GM19023 (cell line): ENCODE data around the gene CEP68.
"Not testable (repeated sequence)": the region's sequence is repeated elsewhere in the genome, so short reads cannot be mapped to it uniquely, and the experiment has no call there.

ENCODE experiments used
- ATAC-seq: cut with Tn5 transposase; IDR thresholded peaks from one replicate; pipeline ENCODE4 v1.9.1; 2021; ENCODE audit warnings: mild to moderate bottlenecking, moderate library complexity; ENCODE audit not compliant: unreplicated experiment

The CEP68 gene, protein sequence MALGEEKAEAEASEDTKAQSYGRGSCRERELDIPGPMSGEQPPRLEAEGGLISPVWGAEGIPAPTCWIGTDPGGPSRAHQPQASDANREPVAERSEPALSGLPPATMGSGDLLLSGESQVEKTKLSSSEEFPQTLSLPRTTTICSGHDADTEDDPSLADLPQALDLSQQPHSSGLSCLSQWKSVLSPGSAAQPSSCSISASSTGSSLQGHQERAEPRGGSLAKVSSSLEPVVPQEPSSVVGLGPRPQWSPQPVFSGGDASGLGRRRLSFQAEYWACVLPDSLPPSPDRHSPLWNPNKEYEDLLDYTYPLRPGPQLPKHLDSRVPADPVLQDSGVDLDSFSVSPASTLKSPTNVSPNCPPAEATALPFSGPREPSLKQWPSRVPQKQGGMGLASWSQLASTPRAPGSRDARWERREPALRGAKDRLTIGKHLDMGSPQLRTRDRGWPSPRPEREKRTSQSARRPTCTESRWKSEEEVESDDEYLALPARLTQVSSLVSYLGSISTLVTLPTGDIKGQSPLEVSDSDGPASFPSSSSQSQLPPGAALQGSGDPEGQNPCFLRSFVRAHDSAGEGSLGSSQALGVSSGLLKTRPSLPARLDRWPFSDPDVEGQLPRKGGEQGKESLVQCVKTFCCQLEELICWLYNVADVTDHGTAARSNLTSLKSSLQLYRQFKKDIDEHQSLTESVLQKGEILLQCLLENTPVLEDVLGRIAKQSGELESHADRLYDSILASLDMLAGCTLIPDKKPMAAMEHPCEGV

DNA sequence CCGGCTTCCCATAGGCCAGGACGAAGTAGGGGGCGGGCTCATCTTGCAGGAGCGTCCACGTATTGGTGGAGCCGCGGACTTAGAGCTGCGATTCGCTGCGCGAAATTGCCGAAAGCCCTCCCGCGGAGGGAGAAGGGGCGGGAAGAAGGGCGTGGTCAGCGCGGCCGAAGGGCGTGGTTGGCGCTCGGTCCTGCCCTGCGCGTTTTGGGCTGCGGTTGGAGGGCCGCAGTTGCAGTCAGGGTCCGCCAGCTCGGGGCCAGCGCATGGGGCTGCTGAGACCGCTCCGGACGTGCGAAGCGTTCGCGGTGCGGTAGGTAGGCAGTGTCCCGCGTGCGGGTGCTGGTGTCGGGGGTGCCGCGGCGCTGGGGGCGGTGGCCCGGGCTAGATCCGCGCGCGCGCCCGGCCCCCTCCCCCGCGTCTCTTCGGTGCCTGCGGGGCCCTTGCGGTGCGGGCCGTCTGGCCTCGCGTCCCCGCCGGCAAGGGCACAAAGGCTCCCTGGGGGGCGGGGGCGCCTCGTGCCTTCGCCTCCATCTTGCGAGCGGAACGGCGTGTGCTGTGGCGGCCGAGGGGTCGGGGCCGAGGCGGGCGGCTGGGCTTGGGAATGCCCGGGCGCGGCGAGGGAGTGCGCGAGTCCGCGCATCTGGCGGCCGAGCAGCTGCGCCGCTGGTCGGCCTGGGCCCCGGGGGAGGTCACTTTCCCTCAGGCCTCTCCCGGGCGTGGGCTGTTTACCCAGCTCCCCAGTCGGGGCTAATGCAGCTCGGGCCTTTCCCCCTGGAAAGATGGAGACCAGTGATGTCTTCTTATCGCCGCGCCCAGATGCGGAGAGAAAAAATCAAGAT lies at the start of gene CEP68:
TSS of gene CEP68 (plus strand) at position 202 of the 839 bp plus-strand sequence. CDS start 13,029 bp downstream, outside the sequence.
- peak; percentile 86 for ATAC-seq

DNA sequence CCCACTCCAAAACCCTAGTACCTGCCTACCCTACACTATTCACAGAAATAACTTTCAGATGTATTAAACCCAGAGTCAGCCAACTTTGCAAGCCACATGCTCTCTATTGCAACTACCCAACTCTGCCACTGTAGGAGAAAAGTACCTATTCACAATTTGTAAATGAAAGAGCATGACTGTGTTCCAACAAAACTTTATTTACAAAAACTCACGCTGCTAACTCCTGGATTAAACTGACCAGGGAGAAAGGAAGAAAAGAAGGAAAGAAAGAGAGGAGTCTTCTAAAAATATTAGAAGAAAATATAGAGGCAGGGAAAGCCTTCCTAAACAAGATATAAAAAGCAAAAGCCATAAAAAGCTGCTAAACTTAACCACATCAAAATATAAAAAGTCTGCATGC lies 42.4 kb upstream of the CEP68 start:
- ATAC-seq, result no peak

DNA sequence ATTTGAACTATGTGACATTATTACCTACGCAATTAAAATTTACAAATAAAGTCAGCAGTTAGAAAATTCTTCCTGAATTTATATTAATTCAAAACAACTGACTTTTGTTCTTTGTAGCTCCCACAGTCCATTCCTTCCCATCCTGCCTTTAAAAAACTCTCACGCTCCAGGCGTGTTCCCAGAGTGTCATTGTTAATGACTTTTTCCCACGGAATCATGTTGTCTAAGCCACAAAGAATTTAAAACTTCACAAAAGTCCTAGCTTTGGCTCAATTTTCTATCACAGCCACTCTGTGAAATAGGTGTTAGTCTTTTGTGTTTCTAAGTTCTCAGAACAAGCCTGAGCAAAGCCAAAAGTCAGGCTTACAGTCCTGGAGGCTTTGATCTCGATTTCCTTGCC lies 40.5 kb upstream of the CEP68 start:
- ATAC-seq, result no peak

DNA sequence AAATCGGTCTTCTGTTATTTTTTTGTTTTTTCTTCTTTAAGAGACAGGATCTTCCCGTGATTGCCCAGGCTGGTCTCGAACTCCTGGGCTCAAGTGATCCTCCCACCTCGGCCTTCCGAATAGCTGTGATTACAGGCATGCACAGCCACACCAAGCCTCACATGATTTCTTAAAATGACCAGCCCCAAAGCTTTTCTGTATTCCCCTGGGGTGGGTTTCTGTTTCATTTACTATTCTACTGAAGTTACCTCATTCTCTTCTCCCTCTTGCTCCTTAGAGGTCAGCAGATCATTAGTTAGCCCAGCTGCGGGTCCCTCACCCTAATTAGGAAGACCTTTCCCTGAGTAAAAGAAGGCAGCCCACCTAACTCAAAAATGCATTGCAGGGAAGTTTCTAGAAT lies 39.4 kb upstream of the CEP68 start:
- ATAC-seq, result no peak

DNA sequence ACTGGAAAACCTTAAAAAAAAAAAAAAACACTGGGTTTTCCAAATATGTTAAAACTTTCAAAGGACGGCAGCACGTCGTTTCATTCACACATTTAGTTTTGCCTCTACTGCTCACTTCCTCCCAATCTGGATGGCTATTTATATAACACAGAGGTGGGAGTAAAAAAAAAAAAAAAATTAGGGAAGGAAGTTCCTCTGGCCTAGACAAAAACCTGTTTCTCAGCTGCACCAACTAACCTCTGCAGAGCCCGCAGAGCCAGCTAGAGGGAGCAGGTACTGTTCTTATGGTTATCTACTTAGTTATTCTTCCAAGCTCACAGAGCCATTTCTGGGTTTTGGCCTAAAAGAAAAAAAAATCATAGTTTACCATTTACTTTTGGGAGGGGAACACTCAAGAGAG lies 38.9 kb upstream of the CEP68 start:
- no peak for ATAC-seq

DNA sequence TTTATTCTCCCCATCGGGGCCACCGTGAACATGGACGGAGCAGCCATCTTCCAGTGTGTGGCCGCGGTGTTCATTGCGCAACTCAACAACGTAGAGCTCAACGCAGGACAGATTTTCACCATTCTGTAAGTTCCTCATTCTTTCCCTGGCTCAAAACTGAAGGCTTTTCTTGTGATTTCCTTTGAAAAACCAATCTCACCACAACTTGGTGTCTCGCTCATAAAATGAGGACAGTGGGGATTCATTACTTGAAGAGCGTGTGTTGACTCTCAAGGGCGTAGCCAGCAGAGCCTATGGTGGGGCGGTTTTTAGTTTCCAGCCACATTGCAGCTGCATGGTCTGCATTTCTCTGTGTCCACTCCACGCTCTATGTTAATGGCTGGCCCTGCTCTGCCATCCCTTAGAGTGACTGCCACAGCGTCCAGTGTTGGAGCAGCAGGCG lies 38.1 kb upstream of the CEP68 start:
- no peak for ATAC-seq

DNA sequence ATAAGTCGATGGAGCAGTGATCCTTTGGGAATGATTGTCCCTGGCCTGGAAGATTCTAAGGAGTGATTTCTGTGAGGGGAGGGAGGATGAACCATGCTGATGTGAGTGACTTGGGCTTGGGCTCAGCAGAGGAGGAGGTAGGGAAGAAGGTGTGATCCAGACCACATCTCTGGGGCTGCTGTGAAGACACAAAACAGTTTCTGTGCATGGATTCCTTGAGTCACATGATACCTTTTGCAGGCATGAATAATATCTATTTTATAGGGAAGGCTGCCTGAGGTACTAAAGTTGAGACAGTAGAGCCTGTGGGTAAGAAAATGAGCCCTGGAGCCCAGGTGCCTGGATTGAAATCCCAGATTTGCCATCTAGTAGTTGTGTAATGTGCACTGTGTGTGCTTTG lies 37.2 kb upstream of the CEP68 start:
- ATAC-seq, result no peak

DNA sequence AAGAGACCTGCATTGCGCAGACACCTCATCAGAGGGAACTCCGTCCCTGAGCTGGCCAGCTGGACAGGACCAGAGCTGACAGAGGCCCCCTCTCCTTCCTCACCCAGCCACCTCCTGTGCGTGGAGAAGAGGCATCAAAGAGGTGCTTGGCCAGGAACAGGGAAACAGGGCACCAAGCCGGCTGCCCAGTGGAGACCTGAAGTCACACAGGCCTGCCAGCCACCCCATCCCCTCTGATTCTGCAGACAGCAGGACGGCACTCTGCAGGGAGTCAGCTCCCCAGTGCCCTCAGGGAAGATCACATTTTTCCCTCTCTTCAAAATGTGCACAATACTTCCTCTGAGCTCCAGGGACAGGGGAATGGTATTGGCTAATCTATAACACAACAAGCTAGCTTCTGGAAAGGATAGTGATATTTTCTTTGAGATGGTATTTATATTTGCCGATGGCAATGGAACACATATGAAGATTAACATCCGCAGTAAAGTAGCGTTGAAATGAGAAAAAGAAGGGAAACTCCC lies 36.5 kb upstream of the CEP68 start:
- ATAC-seq, result no peak

DNA sequence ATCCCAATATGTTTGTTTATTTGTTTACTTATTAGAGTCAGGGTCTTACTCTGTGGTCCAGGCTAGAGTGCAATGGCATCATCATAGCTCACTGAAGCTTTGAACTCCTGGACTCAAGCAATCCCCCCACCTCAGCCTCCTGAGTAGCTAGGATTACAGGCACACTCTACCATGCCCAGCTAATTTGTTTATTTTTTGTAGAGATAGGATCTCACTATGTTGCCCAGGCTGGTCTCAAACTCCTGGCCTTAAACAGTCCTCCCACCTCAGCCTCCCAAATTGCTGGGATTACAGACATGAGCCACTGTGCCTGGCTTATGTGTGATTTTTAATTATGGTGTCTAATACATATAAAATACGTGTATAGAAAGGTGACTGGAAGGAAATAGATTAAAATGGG lies 36.0 kb upstream of the CEP68 start:
- ATAC-seq, result not testable (repeated sequence)

DNA sequence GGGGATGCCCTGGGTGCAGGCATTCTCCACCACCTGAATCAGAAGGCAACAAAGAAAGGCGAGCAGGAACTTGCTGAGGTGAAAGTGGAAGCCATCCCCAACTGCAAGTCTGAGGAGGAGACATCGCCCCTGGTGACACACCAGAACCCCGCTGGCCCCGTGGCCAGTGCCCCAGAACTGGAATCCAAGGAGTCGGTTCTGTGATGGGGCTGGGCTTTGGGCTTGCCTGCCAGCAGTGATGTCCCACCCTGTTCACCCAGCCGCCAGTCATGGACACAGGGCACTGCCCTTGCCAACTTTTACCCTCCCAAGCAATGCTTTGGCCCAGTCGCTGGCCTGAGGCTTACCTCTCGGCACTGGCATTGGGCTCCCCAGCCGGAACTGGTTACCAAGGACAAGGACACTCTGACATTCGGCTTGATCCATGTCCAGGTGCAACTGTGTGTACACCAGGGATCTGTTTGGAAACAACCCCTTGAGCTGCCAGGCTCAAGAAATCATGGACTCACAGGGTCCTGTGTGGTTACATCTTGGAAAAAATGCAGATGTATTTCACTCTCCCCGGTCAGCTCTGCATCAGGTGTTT lies 35.2 kb upstream of the CEP68 start:
- no peak for ATAC-seq

DNA sequence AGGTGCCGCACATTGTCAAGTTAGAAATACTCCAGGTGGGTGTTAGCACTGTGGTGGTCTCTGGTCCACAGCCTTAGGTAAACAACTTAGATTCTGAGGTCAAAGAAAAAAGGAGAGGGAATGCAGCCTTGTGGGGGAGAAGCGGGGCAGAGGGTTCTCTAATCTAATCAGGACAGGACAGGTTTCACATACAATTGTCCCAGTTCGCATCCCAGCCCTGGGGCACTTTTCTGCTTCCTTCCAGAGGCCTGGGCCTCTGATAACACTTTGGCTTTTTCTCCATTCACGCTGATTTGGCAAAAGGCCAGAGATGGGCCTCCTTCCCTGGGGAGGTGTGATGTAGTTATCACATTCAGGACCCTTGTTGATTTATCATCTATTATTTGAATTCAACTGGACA lies 34.5 kb upstream of the CEP68 start:
- no peak for ATAC-seq

DNA sequence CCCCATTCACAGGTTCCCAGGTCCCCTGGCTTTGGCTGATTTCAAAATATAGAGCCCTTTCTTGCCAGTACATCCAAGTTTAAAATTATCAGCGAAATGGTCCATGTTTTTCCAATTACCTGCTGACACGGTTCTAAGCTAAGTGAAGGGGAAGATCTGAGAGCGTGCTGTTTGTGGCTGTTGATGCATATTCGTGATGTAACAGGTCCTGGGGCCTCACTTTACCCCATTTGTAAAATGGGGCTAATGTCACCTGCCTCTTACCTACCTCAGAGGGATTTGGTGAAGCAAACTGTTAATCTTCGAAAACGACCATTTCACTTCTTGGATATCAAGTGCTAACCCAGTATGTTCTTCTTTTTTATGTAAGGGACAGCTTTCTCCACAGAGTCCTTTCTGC lies 34.0 kb upstream of the CEP68 start:
- no peak for ATAC-seq

DNA sequence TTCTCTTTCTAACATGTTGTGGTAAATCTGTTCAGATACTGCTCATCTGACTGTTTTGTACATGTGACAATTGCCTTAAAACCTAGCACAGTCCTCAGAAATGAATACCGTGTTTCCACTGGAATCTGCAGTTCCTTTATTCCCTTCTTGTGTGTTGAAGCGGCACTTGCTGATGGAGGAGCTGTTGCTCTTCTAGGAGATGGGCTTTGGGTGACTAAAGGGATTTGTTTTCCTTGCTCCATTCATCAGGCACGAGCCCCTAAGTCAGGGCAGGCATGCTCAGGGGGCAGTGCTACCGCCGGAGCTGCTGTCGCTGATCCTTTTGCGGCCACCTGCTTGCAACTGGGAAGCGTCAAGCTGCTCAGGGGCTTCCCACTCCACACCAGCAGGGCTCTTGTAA lies 32.5 kb upstream of the CEP68 start:
- no peak for ATAC-seq

DNA sequence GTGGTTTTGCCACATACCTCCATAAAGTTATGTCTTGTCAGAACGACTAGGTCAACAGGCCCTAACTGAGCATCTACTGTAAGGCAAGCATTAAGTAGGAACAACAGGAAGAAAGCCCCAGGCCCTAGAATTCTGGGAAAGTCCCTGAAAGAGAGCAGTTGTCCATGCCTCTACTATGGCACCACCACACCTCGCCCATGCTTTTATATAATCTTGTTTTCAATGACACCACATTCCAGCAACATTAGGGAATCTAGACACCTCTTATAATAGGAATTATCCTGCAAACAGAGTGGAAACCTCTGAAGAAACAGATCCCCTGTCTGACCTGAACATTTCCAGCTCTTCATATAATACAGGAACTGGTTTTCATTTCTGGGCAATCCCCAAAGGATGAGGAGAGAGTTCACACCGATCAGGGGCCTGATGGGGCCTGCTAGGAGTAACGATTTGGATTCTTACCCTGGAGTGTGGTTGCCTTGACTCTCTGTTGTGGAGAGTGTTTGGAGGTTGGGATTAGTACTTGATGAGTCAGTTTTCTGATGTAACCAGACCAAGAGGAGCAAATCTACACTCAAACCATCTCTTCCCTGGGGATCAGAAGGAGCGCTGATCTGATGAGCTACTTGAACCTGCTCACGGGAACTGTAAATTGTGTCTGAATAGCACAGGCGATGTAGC lies 31.9 kb upstream of the CEP68 start:
- no peak for ATAC-seq

DNA sequence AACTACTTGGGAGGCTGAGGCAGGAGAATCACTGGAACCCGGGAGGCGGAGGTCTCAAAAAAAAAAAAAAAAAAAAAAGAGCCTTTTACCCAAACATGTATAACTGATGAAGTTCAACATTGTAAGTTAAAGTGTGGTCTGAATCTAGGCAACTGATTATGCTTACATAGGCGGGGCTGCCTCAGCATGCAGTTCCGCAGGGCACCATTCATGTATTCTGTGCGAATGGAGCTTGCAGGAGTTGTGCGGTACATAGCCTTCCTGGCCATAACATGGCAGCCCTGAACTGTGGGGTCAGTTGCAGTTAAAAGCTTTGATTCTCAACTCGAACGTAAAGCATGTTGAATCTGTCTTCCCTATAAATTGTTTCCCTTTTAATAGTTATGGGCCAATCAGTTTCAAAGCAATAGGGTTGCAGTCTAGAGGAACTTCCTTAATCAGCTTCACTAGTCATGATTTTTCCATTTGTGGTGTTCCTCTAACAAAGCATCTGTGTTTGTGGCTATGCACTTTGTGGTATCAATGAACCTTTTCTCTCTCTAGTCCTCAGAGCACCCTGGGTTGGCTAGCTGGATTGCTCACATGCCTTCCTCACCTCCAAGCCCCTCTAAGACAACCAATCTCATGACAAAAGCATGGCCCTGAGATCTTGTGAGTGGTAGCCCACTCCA lies 30.6 kb upstream of the CEP68 start:
- ATAC-seq, result no peak

DNA sequence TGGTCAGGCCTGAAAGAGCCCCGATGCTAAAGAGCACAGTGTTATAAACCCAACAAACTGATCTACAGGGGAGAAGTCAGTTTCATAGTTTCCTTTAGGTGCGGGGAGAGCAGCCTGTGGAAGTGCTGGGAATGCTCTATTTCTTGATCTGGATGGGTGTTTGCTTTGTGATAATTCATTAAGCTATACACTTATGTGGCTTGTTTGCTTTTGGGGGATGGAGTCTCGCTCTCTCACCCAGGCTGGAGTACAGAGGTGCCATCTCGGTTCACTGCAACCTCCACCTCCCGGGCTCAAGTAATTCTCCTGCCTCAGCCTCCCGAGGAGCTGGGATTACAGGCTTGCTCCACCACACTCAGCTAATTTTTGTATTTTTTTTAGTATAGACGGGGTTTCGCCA lies 30.1 kb upstream of the CEP68 start:
- no peak for ATAC-seq

DNA sequence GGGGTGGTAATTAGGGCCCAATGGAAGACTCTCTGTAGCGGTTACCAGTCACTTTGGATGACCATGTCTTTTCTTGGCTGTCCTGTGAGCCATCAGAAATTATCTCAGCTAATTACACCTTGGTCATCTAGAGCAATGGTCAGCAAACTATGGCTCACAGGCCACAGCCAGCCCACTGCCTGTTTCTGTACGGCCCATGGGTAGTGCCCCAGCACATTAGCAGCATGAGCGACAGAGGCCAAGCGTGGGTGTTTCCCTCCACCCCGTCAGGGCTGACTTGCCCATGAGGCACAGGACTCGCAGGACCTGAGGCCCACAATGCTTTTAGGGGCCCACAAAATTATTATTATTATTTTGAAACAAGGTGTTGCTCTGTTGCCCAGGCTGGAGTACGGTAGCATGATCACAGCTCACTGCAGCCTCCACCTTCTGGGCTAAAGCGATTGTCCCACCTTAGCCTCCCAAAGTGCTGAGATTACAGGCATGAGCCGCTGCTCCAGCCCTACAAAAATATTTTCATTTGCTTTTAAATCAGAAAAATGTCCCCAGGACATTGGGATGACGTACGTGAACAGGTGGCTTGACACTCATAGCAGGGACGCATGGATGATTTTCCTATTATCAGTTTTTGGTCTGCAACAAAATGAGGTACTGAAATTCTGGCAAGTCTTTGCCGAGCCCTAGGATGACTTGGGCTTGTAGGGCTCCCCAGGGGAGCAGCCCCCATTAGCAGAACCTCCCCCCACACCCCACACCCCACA lies 29.3 kb upstream of the CEP68 start:
- ATAC-seq, result no peak

DNA sequence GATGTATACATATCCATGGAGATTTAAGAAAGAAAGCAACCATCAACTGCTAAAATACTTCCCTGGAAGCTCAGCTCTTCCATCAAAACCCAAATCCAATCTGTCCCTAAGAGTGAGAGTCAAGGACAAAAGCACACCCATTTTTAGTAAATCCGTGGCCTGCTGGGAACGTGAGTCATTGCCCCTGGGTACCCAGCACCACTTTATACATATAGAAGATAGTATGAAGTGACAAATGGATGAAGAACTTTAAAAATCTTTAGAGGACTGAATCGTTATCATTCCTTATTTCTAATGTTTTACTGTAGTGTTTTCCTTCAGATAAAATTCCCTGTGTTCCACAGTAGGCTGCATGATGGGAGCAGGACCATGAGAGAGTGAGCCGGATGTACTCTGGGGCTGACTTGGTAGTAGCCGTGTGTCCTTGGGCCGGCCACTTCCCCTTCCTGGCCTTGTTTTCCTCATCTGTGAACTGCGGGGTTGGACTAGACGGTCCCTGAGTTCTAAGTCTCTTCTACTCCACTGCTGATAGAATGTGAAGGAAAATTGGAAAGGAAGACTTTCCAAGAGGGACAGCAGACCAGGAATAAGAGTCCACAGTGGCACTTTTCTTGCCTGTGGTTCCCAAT lies 28.5 kb upstream of the CEP68 start:
- ATAC-seq, result no peak
